Activated CD8-positive, alpha-beta memory T cell treated with anti-CD3 and anti-CD28 coated beads, Interleukin-2, amount 50 U/mL, for 1 hour (primary cell): ENCODE results near the gene SHMT2.
A peak's percentile ranks its signal among the peaks of the same experiment; 100 is the strongest.

Experiments used
- DNase-seq: peaks from one replicate; pipeline ENCODE4 v3.0.0-alpha.2; 2020; ENCODE audit errors: extremely low read depth

The SHMT2 gene

GRCh38 chr12:57229634-57230380 is at the start of gene SHMT2:
TSS of gene SHMT2 (plus strand) at chr12:57229711. CDS start at chr12:57229779, 68 bp downstream.
- peak; percentile 88 for DNase-seq

- DNase-seq = no peak
Observed at GRCh38 chr12:57180321-57180989, 49.1 kb upstream of the SHMT2 start.

GRCh38 chr12:57181072-57181471 is 48.4 kb upstream of the SHMT2 start:
- no peak for DNase-seq

- no peak for DNase-seq
Observed at GRCh38 chr12:57181561-57182155, 47.9 kb upstream of the SHMT2 start.

GRCh38 chr12:57182918-57183575 is 46.5 kb upstream of the SHMT2 start:
- peak; percentile 26 for DNase-seq

GRCh38 chr12:57183939-57184725 is 45.4 kb upstream of the SHMT2 start:
- no peak for DNase-seq

GRCh38 chr12:57185403-57185802 is 44.1 kb upstream of the SHMT2 start:
- no peak for DNase-seq

GRCh38 chr12:57185906-57186508 is 43.5 kb upstream of the SHMT2 start:
- no peak for DNase-seq

- no peak for DNase-seq
Observed at GRCh38 chr12:57187222-57188089, 42.1 kb upstream of the SHMT2 start.

- DNase-seq = no peak
Observed at GRCh38 chr12:57188090-57188425, 41.5 kb upstream of the SHMT2 start.

GRCh38 chr12:57190037-57190436 is 39.5 kb upstream of the SHMT2 start:
- DNase-seq = no peak

GRCh38 chr12:57190821-57191220 is 38.7 kb upstream of the SHMT2 start:
- DNase-seq = no peak

- DNase-seq = no peak
Observed at GRCh38 chr12:57191410-57191809, 38.1 kb upstream of the SHMT2 start.

- no peak for DNase-seq
Observed at GRCh38 chr12:57192920-57193319, 36.6 kb upstream of the SHMT2 start.

- no peak for DNase-seq
Observed at GRCh38 chr12:57193706-57194245, 35.7 kb upstream of the SHMT2 start.

GRCh38 chr12:57194253-57194652 is 35.3 kb upstream of the SHMT2 start:
- no peak for DNase-seq

- no peak for DNase-seq
Observed at GRCh38 chr12:57195186-57195585, 34.3 kb upstream of the SHMT2 start.

- no peak for DNase-seq
Observed at GRCh38 chr12:57195611-57196371, 33.7 kb upstream of the SHMT2 start.

GRCh38 chr12:57196439-57196838 is 33.1 kb upstream of the SHMT2 start:
- DNase-seq = no peak
